NT2/D1 (cell line): ENCODE measurements around the gene MKRN1.

Experiments
- SUZ12 ChIP-seq: IDR thresholded peaks from 2 replicates; pipeline ENCODE4 v1.6.1; 2011; ENCODE audit not compliant: insufficient read length, insufficient read depth; ENCODE audit errors: extremely low read depth
- YY1 ChIP-seq: IDR thresholded peaks from 2 replicates; pipeline ENCODE4 v1.6.1; 2011; ENCODE audit not compliant: insufficient read length, insufficient read depth
- ZNF274 ChIP-seq: IDR thresholded peaks from 2 replicates; pipeline ENCODE4 v1.6.1; 2011; ENCODE audit warnings: mild to moderate bottlenecking, low read depth, low read length

DNA sequence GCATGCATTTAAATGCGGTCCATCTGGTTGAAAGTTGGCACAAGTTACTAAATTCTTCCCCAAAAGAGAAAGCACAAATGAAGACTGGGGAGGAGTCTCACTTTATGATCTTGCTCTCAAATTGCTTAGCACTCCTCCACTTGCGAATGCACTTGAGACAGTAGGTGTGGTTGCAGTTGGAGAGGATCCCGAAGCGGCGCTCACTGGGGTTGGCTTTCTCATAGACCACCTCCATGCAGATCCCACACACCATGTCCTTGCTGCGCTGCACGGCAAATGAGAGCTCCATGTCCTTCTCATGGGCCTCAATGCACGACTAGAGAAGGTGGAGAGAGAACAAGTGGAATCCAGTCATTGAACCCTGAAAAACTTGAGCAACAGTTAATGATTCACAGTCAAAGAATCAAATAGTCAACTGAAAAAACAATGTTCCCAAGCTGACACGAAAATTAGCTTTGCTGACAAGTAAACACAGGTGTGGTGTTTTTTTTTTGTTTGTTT is 22.7 kb downstream of the MKRN1 start:
- TF ChIP-seq YY1 (no peak), ZNF274 (no peak), SUZ12 (no peak)
